Measurements from ENCODE around the gene PCDH12. TPM values are rescaled to one million over a fixed set of nuclear protein-coding genes. Genes with fewer than 3 reads are reported as not detected.
"Not testable (repeated sequence)": the region's sequence is repeated elsewhere in the genome, so short reads cannot be mapped to it uniquely, and the experiment has no call there.

Gene PCDH12
- total and polyA plus RNA-seq, 2 donors, result 2.5 to 14.6 TPM

DNA sequence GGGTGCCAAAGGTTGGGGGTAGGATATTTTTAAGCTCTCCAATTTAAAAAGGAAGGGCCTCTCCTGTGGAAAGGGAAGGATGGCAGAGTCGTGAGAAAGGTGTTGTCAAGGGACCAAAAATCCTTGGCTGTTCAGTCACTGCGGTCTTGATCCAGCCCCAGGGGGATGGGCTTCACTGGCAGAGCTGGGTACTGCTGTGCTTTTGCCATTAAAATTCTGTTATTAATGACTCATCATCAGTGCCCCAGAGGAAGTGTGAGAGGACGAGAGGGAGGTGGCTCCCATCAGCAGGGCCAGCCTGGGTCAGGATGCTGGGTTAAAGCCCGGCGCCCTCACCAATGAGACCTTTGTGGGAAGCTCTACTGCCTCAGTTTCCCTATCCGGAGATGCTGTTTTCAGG lies 16.7 kb downstream of the PCDH12 start:
- Histone ChIP-seq H3K4me3 (ENCODE audit: low read depth, low read length) (no peak overlapping the region), H3K36me3 (ENCODE audit: insufficient read depth) (peaks cover 3% of the 10 kb centered on the region), H3K27ac (ENCODE audit: low read depth) (peak overlapping the region; percentile 56), H3K4me1 (ENCODE audit: insufficient read depth) (peaks cover 2% of the 10 kb centered on the region)
- no peak for DNase-seq (ENCODE audit: extremely low spot score)
- 59% methylated on average over 6 of the region's 6 CpGs for WGBS

GRCh38 chr5:141940695-141941271 lies 17.2 kb downstream of the PCDH12 start:
- WGBS, result 42% methylated on average over 6 of the region's 6 CpGs
- Histone ChIP-seq H3K36me3 (ENCODE audit: insufficient read depth) (peaks cover 3% of the 10 kb centered on the region), H3K4me1 (ENCODE audit: insufficient read depth) (peaks cover 2% of the 10 kb centered on the region), H3K27ac (ENCODE audit: low read depth) (peak overlapping the region; percentile 56), H3K4me3 (ENCODE audit: low read depth, low read length) (no peak overlapping the region)
- DNase-seq (ENCODE audit: extremely low spot score), result no peak

DNA sequence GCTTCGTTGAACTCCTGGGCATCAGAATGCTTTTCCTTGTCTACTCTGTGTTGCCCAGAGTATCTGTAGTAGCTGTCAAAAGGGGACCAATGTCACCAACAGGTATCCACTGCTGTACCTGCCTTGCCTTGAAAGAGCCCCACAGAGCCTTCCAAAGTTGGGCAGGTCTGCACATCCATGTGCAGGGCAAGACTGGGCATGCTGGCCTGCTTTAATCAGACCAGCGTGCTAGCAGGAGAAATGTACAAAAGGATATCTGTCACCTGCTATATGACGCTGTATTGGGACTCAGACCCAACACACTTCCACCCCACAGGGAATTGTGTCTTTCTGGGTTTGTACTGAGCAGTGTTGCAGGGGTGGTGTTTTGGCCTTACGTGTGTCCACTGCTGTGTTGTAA lies 22.5 kb downstream of the PCDH12 start:
- no peak overlapping the region for H3K27ac ChIP-seq (ENCODE audit: low read depth)
- no peak for DNase-seq (ENCODE audit: extremely low spot score)
- H3K4me1 ChIP-seq (ENCODE audit: insufficient read depth), result no peaks in the 10 kb centered on the region
- H3K4me3 ChIP-seq (ENCODE audit: low read depth, low read length), result no peak overlapping the region
- WGBS, result 87% methylated on average over 4 of the region's 4 CpGs
- H3K36me3 ChIP-seq (ENCODE audit: insufficient read depth), result peaks cover 7% of the 10 kb centered on the region

GRCh38 chr5:141934099-141934844 lies 23.7 kb downstream of the PCDH12 start:
- Histone ChIP-seq H3K27ac (ENCODE audit: low read depth) (no peak overlapping the region), H3K4me1 (ENCODE audit: insufficient read depth) (no peaks in the 10 kb centered on the region), H3K4me3 (ENCODE audit: low read depth, low read length) (no peak overlapping the region), H3K36me3 (ENCODE audit: insufficient read depth) (peaks cover 9% of the 10 kb centered on the region)
- WGBS, result 51% methylated on average over 11 of the region's 11 CpGs
- no peak for DNase-seq (ENCODE audit: extremely low spot score)

DNA sequence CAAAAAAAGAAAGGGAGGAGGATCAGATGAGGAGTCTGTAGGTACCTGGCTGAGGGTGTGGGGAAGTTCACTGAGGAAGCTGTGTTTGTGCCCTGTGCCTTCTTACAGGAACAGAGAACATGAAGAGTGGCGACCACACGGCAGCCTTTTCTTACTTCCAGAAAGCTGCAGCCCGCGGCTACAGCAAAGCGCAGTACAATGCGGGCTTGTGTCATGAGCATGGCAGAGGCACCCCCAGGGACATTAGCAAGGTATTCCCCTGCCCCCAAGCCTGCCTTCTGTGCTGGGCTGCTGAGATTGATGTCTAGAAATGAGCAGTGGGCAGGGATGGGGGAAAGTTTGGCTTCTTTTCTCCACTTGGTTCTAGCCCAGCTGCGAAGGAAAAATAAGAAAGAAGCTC lies 24.9 kb downstream of the PCDH12 start:
- no peaks in the 10 kb centered on the region for H3K4me1 ChIP-seq (ENCODE audit: insufficient read depth)
- DNase-seq (ENCODE audit: extremely low spot score), result no peak
- no peak overlapping the region for H3K27ac ChIP-seq (ENCODE audit: low read depth)
- peaks cover 6% of the 10 kb centered on the region for H3K36me3 ChIP-seq (ENCODE audit: insufficient read depth)
- WGBS, result 95% methylated on average over 7 of the region's 7 CpGs
- no peak overlapping the region for H3K4me3 ChIP-seq (ENCODE audit: low read depth, low read length)

GRCh38 chr5:141931694-141932093 lies 26.3 kb downstream of the PCDH12 start:
- no peak for DNase-seq (ENCODE audit: extremely low spot score)
- Histone ChIP-seq H3K4me3 (ENCODE audit: low read depth, low read length) (no peak overlapping the region), H3K36me3 (ENCODE audit: insufficient read depth) (peaks cover 6% of the 10 kb centered on the region), H3K27ac (ENCODE audit: low read depth) (no peak overlapping the region), H3K4me1 (ENCODE audit: insufficient read depth) (no peaks in the 10 kb centered on the region)
- 94% methylated on average over 5 of the region's 5 CpGs for WGBS

GRCh38 chr5:141929398-141930058 lies 28.5 kb downstream of the PCDH12 start:
- 96% methylated on average over 19 of the region's 19 CpGs for WGBS
- no peaks in the 10 kb centered on the region for H3K4me1 ChIP-seq (ENCODE audit: insufficient read depth)
- peaks cover 6% of the 10 kb centered on the region for H3K36me3 ChIP-seq (ENCODE audit: insufficient read depth)
- DNase-seq (ENCODE audit: extremely low spot score), result no peak
- H3K4me3 ChIP-seq (ENCODE audit: low read depth, low read length), result no peak overlapping the region
- H3K27ac ChIP-seq (ENCODE audit: low read depth), result no peak overlapping the region

DNA sequence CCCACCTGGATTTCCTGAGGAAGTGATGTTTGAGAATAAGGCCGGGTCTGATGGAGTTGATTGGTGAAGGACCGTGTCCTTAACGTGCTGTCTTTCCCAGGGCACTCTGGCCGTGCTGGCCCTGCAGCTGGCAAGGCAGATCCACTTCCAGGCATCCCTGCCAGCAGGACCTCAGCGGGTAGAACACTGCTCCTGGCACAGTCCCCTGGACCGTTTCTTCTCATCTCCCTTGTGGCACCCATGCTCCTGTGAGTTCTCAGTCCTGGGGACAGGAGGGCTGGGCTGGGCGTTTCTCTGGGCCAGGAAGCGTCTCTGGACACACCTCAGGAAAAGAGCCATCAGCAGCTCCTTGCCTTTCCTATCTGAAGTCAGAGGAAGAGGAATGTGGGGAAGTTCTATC lies 30.0 kb downstream of the PCDH12 start:
- no peaks in the 10 kb centered on the region for H3K4me1 ChIP-seq (ENCODE audit: insufficient read depth)
- peaks cover 6% of the 10 kb centered on the region for H3K36me3 ChIP-seq (ENCODE audit: insufficient read depth)
- H3K4me3 ChIP-seq (ENCODE audit: low read depth, low read length), result no peak overlapping the region
- WGBS, result 81% methylated on average over 8 of the region's 8 CpGs
- DNase-seq (ENCODE audit: extremely low spot score), result no peak
- H3K27ac ChIP-seq (ENCODE audit: low read depth), result no peak overlapping the region

DNA sequence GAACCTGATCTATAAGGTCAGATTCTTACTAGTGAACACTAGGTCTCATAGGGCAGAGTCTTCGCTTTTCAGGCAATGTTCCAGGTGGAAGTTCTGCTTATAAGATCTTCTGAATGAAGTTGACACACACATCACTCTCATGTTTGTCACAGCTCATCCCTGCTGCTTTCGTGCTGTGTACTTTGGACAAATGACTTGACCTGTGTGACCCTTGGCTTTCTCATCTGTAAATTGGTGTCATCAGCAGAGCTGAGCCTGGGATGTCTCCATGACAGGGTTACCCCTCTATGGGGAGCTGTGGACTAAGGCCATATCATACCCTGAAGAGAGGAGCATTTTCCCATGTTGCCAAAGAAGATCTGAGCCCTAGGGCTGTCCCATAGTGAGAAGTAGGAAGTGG lies 31.6 kb downstream of the PCDH12 start:
- Histone ChIP-seq H3K4me3 (ENCODE audit: low read depth, low read length) (no peak overlapping the region), H3K4me1 (ENCODE audit: insufficient read depth) (no peaks in the 10 kb centered on the region), H3K36me3 (ENCODE audit: insufficient read depth) (peaks cover 3% of the 10 kb centered on the region), H3K27ac (ENCODE audit: low read depth) (no peak overlapping the region)
- DNase-seq (ENCODE audit: extremely low spot score), result no peak
- 81% methylated on average over 2 of the region's 2 CpGs for WGBS

- Histone ChIP-seq H3K27ac (ENCODE audit: low read depth) (peak within 1 kb of the TSS; percentile 97), H3K4me3 (ENCODE audit: low read depth, low read length) (peak within 1 kb of the TSS; percentile 56), H3K4me1 (ENCODE audit: insufficient read depth) (no peaks in the 10 kb centered on the region), H3K36me3 (ENCODE audit: insufficient read depth) (no peaks in the 10 kb centered on the region)
- peak; percentile 88 for DNase-seq (ENCODE audit: extremely low spot score)
- WGBS, result under 1% methylated on average over 53 of the region's 53 CpGs
These were observed 34.3 kb downstream of the PCDH12 start, which contains the start of gene DELE1 for GRCh38 chr5:141923448-141924313. DELE1 (plus strand) TSS chr5:141923871; CDS start chr5:141923942, 71 bp downstream.

- WGBS, result 55% methylated on average over 28 of the region's 28 CpGs
- peak overlapping the region; percentile 97 for H3K27ac ChIP-seq (ENCODE audit: low read depth)
- not testable (repeated sequence) for H3K36me3 ChIP-seq (ENCODE audit: insufficient read depth); H3K4me1 ChIP-seq (ENCODE audit: insufficient read depth); DNase-seq (ENCODE audit: extremely low spot score)
- peak overlapping the region; percentile 56 for H3K4me3 ChIP-seq (ENCODE audit: low read depth, low read length)
These were observed 35.1 kb downstream of the PCDH12 start for GRCh38 chr5:141922827-141923447.

GRCh38 chr5:141920771-141921170 lies 37.2 kb downstream of the PCDH12 start:
- no peak overlapping the region for H3K4me3 ChIP-seq (ENCODE audit: low read depth, low read length)
- 86% methylated on average over 2 of the region's 2 CpGs for WGBS
- H3K27ac ChIP-seq (ENCODE audit: low read depth), result no peak overlapping the region

More at GRCh38 chr5:141920771-141921170, 37.2 kb downstream of the PCDH12 start:
- Histone ChIP-seq H3K36me3 (ENCODE audit: insufficient read depth) (no peaks in the 10 kb centered on the region), H3K4me1 (ENCODE audit: insufficient read depth) (no peaks in the 10 kb centered on the region)
- DNase-seq (ENCODE audit: extremely low spot score), result no peak
